ENCODE measurements around the gene NAT8. TPM values are rescaled to one million over a fixed set of nuclear protein-coding genes. Genes with fewer than 3 reads are reported as not detected.
"Not testable (repeated sequence)": the region's sequence is repeated elsewhere in the genome, so short reads cannot be mapped to it uniquely, and the experiment has no call there.

Gene NAT8
- total RNA-seq, 4 donors from 2014 or later = not detected

GRCh38 chr2:73614997-73615396 is 27.2 kb downstream of the NAT8 start:
- no peaks in the 10 kb centered on the region for H3K9me3 ChIP-seq
- peaks cover 0 to 30% (median 0%) of the 10 kb centered on the region in 3 donors for H3K36me3 ChIP-seq
- H3K4me3 ChIP-seq = no peak overlapping the region
- H3K27me3 ChIP-seq = no peaks in the 10 kb centered on the region
- DNase-seq (ENCODE audit: low spot score in 2 of 2) = no peak
- no peaks in the 10 kb centered on the region for H3K4me1 ChIP-seq
- no peak overlapping the region for H3K27ac ChIP-seq
- TF ChIP-seq CTCF (IDR thresholded peaks at IDR 0.05) (no peak), POLR2A (IDR thresholded peaks at IDR 0.05) (no peak), EP300 (IDR thresholded peaks at IDR 0.05) (no peak)

DNA sequence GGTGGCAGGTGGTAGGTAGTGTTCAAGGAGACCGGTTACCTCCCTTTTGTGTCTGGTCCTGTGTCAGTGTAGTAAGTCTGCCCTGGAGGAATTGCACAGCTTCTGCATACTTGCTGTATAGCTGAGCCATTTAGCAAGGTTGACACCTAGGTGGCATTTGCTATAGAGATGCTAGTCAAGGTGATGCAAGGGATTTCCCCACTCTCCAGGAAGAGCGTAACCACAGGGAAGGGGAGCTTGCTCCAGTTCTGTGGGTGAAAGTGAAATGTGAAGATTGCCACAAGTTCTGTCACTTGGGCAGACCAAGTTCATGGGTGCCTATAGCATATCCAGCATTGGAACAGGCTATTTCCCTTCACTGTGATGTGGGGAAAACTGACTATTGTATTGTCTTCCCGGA is 28.1 kb downstream of the NAT8 start:
- no peak overlapping the region for H3K27ac ChIP-seq
- no peak overlapping the region for H3K4me3 ChIP-seq
- H3K36me3 ChIP-seq = peaks cover 0 to 39% (median 0%) of the 10 kb centered on the region in 3 donors
- 90 to 98% methylated on average over 3 of the region's 3 CpGs for WGBS, 2 donors
- H3K27me3 ChIP-seq = no peaks in the 10 kb centered on the region
- no peaks in the 10 kb centered on the region for H3K4me1 ChIP-seq
- TF ChIP-seq CTCF (IDR thresholded peaks at IDR 0.05) (no peak), POLR2A (IDR thresholded peaks at IDR 0.05) (no peak), EP300 (IDR thresholded peaks at IDR 0.05) (no peak)
- no peaks in the 10 kb centered on the region for H3K9me3 ChIP-seq
- no peak for DNase-seq (ENCODE audit: low spot score in 2 of 2)

GRCh38 chr2:73611867-73612266 is 30.4 kb downstream of the NAT8 start:
- TF ChIP-seq POLR2A (IDR thresholded peaks at IDR 0.05) = no peak
- no peak for TF ChIP-seq EP300 (IDR thresholded peaks at IDR 0.05)
- TF ChIP-seq CTCF (IDR thresholded peaks at IDR 0.05) = no peak
- no peak for DNase-seq (ENCODE audit: low spot score in 2 of 2)
- H3K36me3 ChIP-seq = peaks cover 0 to 53% (median 0%) of the 10 kb centered on the region in 3 donors
- no peaks in the 10 kb centered on the region for H3K27me3 ChIP-seq
- H3K27ac ChIP-seq = no peak overlapping the region
- H3K9me3 ChIP-seq = no peaks in the 10 kb centered on the region
- H3K4me1 ChIP-seq = no peaks in the 10 kb centered on the region
- 75 to 100% methylated on average over 1 of the region's 1 CpG for WGBS, 2 donors
- no peak overlapping the region for H3K4me3 ChIP-seq

GRCh38 chr2:73611193-73611592 is 31.0 kb downstream of the NAT8 start:
- H3K27ac ChIP-seq = no peak overlapping the region
- H3K36me3 ChIP-seq = peaks cover 0 to 60% (median 0%) of the 10 kb centered on the region in 3 donors
- no peaks in the 10 kb centered on the region for H3K9me3 ChIP-seq
- DNase-seq (ENCODE audit: low spot score in 2 of 2) = no peak
- H3K4me1 ChIP-seq = no peaks in the 10 kb centered on the region
- no peak overlapping the region for H3K4me3 ChIP-seq
- 73 to 74% methylated on average over 4 of the region's 4 CpGs for WGBS, 2 donors
- no peaks in the 10 kb centered on the region for H3K27me3 ChIP-seq
- TF ChIP-seq CTCF (IDR thresholded peaks at IDR 0.05) = no peak
- no peak for TF ChIP-seq EP300 (IDR thresholded peaks at IDR 0.05)
- TF ChIP-seq POLR2A (IDR thresholded peaks at IDR 0.05) = no peak

DNA sequence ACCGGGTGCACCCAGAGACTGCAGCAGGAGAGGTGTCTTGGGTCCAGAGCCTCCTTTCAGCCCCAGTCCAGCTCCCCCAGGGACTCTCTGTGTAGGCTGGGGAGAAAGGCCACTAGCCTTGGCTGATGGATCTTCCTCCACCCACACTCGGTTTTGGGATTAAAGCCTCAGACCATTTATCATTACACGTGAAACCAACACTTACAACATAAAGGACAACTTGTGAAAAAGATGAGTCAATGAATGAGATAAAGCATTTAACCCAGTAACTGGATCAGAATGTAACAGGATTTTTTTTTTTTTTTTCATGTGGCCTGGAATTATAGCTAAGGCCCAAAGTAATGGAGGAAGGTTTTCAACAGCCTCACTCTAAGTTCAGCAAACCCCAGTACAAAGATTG is 32.1 kb downstream of the NAT8 start:
- TF ChIP-seq EP300 (IDR thresholded peaks at IDR 0.05) (no peak), CTCF (IDR thresholded peaks at IDR 0.05) (no peak), POLR2A (IDR thresholded peaks at IDR 0.05) (no peak)
- DNase-seq (ENCODE audit: low spot score in 2 of 2) = no peak
- Histone ChIP-seq H3K36me3 (peaks cover 0 to 63% (median 0%) of the 10 kb centered on the region in 3 donors), H3K4me1 (no peaks in the 10 kb centered on the region), H3K4me3 (no peak overlapping the region), H3K9me3 (no peaks in the 10 kb centered on the region), H3K27me3 (no peaks in the 10 kb centered on the region), H3K27ac (no peak overlapping the region)
- WGBS, 2 donors = 74 to 81% methylated on average over 3 of the region's 3 CpGs

DNA sequence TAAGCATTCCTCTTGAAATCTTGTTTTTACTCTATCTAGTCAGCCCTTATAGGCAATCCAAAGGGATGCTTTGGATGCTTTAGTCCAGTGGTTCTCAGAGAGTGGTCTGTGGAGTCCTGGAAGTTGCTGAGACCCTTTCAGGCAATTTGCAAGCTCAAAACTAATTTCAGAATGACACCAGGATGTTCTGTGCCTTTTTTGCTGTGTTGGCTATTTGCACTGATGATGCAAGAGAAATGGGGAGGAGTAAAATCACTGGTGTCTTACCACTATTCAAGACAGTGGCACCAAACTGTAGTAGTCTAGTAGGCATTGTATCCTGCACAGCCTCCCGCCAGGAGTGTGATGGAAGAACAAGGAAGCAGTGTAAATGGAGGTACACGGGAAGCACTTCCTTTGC is 37.6 kb downstream of the NAT8 start:
- not testable (repeated sequence) for H3K27me3 ChIP-seq; H3K9me3 ChIP-seq; H3K4me3 ChIP-seq; H3K4me1 ChIP-seq; DNase-seq (ENCODE audit: low spot score in 2 of 2); H3K27ac ChIP-seq
- WGBS, 2 donors = 79 to 80% methylated on average over 2 of the region's 2 CpGs
- peaks cover 0 to 81% (median 7%) of the 10 kb centered on the region in 3 donors for H3K36me3 ChIP-seq

DNA sequence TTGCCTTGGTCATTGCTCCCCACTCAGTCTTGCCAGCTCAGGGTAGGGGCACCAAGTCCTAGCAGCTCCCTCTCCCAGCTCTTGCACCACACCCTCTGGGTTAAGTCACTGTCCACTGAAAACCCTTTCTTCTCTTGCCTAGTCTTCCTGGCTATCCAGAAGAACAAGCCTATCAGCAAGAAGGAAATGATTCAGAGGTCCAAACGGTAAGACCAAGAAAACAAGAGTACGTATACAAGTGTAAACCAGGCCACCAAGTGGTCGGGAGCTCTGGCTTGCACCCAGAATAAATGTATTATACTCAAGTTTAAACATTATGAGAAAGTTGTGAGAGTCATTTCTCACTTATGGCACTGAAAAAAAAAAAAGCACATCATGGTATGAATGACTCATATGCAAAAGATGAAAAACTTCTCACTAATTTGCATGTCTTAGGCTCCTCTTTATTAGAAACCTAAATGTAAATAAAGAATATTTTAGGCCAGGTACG is 39.1 kb downstream of the NAT8 start:
- not testable (repeated sequence) for H3K4me3 ChIP-seq; H3K27me3 ChIP-seq; H3K27ac ChIP-seq; H3K4me1 ChIP-seq; DNase-seq (ENCODE audit: low spot score in 2 of 2); H3K9me3 ChIP-seq
- 66 to 79% methylated on average over 4 of the region's 4 CpGs for WGBS, 2 donors
- H3K36me3 ChIP-seq = peaks cover 0 to 68% (median 7%) of the 10 kb centered on the region in 3 donors

Measured in tibial nerve (tissue), 4 donors.